ENCODE measurements around the gene ADAMTS8.

DNA sequence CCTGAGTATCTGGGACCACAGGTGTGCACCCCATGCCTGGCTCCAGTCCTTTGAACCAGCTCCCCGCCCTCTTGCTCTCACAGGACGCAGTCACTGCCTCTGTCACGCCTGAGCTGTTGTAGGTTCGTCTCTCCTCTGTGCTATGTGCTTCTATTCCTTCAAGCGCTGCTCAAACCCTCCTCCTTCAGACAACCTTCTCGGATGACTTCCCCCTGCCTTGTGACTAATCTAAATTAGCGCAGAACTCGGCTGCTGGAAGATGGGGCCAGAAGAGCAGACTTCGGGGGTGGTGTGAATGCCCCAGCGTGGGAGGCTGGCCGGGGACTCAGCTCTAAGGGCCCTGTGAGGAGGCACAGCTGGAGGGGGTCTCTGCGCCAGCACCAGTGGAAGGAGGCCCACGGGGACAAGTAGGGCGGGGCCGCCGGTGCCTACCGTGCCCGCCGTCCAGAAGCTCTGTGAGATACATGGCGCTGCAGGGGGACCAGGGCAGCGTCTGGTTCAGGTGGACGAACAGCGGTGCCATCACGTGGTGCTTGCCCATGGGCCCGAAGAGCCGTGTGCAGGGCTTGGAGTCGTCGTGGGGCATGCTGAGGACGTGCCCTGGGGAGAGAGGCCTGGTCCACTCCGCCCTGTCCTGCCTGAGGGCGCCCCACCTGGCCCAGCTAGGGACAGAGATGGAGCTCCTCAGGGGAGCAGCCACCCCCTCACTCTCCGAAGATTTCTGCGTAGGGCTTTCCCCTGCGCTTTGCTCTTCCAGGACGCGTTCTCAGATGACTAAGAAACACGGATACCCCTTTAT, 12.5 kb downstream of the ADAMTS8 start:
- TF ChIP-seq, protein P1, sequence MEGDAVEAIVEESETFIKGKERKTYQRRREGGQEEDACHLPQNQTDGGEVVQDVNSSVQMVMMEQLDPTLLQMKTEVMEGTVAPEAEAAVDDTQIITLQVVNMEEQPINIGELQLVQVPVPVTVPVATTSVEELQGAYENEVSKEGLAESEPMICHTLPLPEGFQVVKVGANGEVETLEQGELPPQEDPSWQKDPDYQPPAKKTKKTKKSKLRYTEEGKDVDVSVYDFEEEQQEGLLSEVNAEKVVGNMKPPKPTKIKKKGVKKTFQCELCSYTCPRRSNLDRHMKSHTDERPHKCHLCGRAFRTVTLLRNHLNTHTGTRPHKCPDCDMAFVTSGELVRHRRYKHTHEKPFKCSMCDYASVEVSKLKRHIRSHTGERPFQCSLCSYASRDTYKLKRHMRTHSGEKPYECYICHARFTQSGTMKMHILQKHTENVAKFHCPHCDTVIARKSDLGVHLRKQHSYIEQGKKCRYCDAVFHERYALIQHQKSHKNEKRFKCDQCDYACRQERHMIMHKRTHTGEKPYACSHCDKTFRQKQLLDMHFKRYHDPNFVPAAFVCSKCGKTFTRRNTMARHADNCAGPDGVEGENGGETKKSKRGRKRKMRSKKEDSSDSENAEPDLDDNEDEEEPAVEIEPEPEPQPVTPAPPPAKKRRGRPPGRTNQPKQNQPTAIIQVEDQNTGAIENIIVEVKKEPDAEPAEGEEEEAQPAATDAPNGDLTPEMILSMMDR (IDR thresholded peaks at IDR 0.05; ENCODE audit: extremely low read depth in 1 of 2, insufficient read depth in 1 of 2, low read depth in 1 of 2, low read length in 2 of 2), result no peak
- TF ChIP-seq POLR2A (IDR thresholded peaks at IDR 0.05; ENCODE audit: low read depth, low read length), result no peak
- no peak for TF ChIP-seq MYC (IDR thresholded peaks at IDR 0.05; ENCODE audit: low read depth, low read length)
- TF ChIP-seq EZH2 (IDR thresholded peaks at IDR 0.05; ENCODE audit: borderline replicate concordance, low read depth, low read length, severe bottlenecking), result no peak
- no peak for TF ChIP-seq POLR2AphosphoS5 (IDR thresholded peaks at IDR 0.05; ENCODE audit: insufficient read depth, low read depth, low read length)
- no peak for TF ChIP-seq FOS (IDR thresholded peaks at IDR 0.05; ENCODE audit: borderline replicate concordance, insufficient read depth, low read length)
- TF ChIP-seq, protein P2, sequence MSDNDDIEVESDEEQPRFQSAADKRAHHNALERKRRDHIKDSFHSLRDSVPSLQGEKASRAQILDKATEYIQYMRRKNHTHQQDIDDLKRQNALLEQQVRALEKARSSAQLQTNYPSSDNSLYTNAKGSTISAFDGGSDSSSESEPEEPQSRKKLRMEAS (IDR thresholded peaks at IDR 0.05; ENCODE audit: insufficient read depth, insufficient read length), result no peak

Measured in endothelial cell of umbilical vein (primary cell).